SK-N-DZ (cell line): ENCODE data around the gene EXOC7.
"Not testable (repeated sequence)": the region's sequence is repeated elsewhere in the genome, so short reads cannot be mapped to it uniquely, and the experiment has no call there.

Experiments used
- DNase-seq: peaks from one replicate; pipeline ENCODE4 v3.0.0-alpha.2; 2015; ENCODE audit warnings: low spot score

The EXOC7 gene

GRCh38 chr17:76087531-76087930 lies 16.1 kb downstream of the EXOC7 start:
- no peak for DNase-seq

- DNase-seq = no peak
These were observed 17.2 kb downstream of the EXOC7 start for GRCh38 chr17:76086384-76086783.

- no peak for DNase-seq
These were observed 17.7 kb downstream of the EXOC7 start for GRCh38 chr17:76085731-76086366.

GRCh38 chr17:76085066-76085730 lies 18.4 kb downstream of the EXOC7 start:
- no peak for DNase-seq

GRCh38 chr17:76083536-76084182 lies 19.9 kb downstream of the EXOC7 start:
- no peak for DNase-seq

GRCh38 chr17:76082326-76083251 lies 21.0 kb downstream of the EXOC7 start:
- DNase-seq = no peak

GRCh38 chr17:76081295-76082210 lies 22.0 kb downstream of the EXOC7 start:
- DNase-seq = no peak

- no peak for DNase-seq
These were observed 22.8 kb downstream of the EXOC7 start for GRCh38 chr17:76080768-76081287.

- DNase-seq = peak; percentile 67
These were observed 23.4 kb downstream of the EXOC7 start for GRCh38 chr17:76079956-76080767.

- DNase-seq = no peak
These were observed 24.0 kb downstream of the EXOC7 start for GRCh38 chr17:76079535-76079955.

GRCh38 chr17:76078860-76079534 lies 24.6 kb downstream of the EXOC7 start, which contains the start of gene ZACN:
TSS of gene ZACN (plus strand) at chr17:76079182. CDS start at chr17:76079265, 83 bp downstream.
- no peak for DNase-seq

- not testable (repeated sequence) for DNase-seq
These were observed 25.2 kb downstream of the EXOC7 start for GRCh38 chr17:76078370-76078769.

GRCh38 chr17:76077584-76078110 lies 25.9 kb downstream of the EXOC7 start:
- DNase-seq = peak; percentile 64

GRCh38 chr17:76076765-76077583 lies 26.6 kb downstream of the EXOC7 start:
- DNase-seq = no peak

- DNase-seq = no peak
These were observed 27.3 kb downstream of the EXOC7 start for GRCh38 chr17:76076146-76076764.

- DNase-seq = peak; percentile 46
These were observed 28.0 kb downstream of the EXOC7 start for GRCh38 chr17:76075364-76076145.
